ENCODE results near the gene HIVEP3.

DNA sequence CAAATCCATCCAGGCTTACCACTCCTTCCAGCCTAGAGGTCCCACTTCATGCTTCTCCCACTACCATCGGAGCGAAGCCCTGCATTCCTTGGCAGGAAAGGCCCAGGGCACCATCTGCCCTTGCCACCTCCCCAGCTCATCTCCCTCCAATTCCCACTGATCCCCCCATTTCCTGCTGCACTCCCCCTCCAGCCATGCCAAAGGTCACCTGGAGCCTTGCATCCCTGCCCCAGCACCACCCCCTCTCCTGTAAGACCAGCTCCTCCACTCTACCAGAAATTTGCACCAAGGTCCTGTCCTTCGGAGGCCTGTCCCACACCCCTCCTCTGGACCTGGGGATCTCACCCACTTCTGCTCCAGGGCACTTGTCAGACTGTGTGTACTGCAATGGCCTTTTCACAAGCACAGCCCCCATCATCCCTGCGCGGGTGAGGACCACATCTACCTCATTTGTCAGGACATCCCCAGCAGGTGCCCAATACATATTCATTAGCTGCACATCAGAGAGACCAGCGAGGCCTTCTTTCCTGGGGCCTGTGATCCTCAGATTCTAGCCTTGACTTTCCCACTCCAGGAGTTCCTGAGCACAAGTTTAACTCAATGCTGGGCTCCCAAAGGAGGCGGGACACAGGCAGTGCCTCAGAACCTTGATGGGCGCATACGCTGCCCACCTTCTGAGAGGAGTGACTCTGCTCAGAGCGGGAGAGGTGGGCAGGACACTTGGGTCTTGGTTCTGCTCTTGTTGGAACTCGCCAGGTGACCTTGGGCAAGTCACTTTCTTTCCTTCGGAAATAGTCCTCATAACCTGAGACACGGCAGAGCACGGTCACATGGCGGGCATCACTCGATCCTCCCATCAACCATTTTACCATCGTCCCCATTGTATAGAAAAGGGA, 384.3 kb downstream of the HIVEP3 start:
- TF ChIP-seq, protein P1, sequence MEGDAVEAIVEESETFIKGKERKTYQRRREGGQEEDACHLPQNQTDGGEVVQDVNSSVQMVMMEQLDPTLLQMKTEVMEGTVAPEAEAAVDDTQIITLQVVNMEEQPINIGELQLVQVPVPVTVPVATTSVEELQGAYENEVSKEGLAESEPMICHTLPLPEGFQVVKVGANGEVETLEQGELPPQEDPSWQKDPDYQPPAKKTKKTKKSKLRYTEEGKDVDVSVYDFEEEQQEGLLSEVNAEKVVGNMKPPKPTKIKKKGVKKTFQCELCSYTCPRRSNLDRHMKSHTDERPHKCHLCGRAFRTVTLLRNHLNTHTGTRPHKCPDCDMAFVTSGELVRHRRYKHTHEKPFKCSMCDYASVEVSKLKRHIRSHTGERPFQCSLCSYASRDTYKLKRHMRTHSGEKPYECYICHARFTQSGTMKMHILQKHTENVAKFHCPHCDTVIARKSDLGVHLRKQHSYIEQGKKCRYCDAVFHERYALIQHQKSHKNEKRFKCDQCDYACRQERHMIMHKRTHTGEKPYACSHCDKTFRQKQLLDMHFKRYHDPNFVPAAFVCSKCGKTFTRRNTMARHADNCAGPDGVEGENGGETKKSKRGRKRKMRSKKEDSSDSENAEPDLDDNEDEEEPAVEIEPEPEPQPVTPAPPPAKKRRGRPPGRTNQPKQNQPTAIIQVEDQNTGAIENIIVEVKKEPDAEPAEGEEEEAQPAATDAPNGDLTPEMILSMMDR (optimal IDR thresholded peaks at IDR 0.05 in 1 of 3, IDR thresholded peaks at IDR 0.05 in 1 of 3, conservative IDR thresholded peaks at IDR 0.05 in 1 of 3; ENCODE audit: extremely low read depth in 1 of 3, insufficient read depth in 2 of 3, low read length in 3 of 3), result no peak
- TF ChIP-seq EZH2 (IDR thresholded peaks at IDR 0.05; ENCODE audit: low read length), result no peak

Data from keratinocyte (primary cell).